Natural killer cell treated with Interleukin-12 subunit alpha and Interleukin-12 subunit beta and Interleukin-15 and Interleukin-18, amount 100 ng/mL, for 72 hours (primary cell): ENCODE results near the gene CBR1. TPM values are rescaled to one million over a fixed set of nuclear protein-coding genes. Genes with fewer than 3 reads are reported as not detected.
"Not testable (repeated sequence)": the region's sequence is repeated elsewhere in the genome, so short reads cannot be mapped to it uniquely, and the experiment has no call there.

ENCODE experiments used
- ATAC-seq, 2 donors: fragments of 150-1000 bp; cut with Tn5 transposase in 1 of 2; sonication (Bioruptor Pico), chemical (Tn5 transposase) in 1 of 2; 2 replicates each; pipeline ENCODE4 v1.10.0; 2021
- DNase-seq: peaks from one replicate; pipeline ENCODE4 v3.0.0; 2022; ENCODE audit warnings: low spot score
- H3K27ac Mint-ChIP-seq, 2 donors: 1 replicate in 1 of 2; 2 replicates in 1 of 2; pipeline ENCODE4 v1.8.0; 2022; ENCODE audit warnings: mixed read lengths in 2 of 2, mild to moderate bottlenecking in 1 of 2, moderate library complexity in 1 of 2
- H3K27me3 Mint-ChIP-seq, 2 donors: 1 replicate in 1 of 2; 2 replicates in 1 of 2; pipeline ENCODE4 v1.8.0; 2022; ENCODE audit warnings: mixed read lengths in 2 of 2
- H3K36me3 Mint-ChIP-seq: one replicate; pipeline ENCODE4 v1.8.0; 2022; ENCODE audit warnings: mixed read lengths
- H3K4me1 Mint-ChIP-seq, 2 donors: 1 replicate in 1 of 2; 2 replicates in 1 of 2; pipeline ENCODE4 v1.8.0; 2022; ENCODE audit warnings: low read depth in 2 of 2, mixed read lengths in 2 of 2, mild to moderate bottlenecking in 1 of 2
- H3K4me3 Mint-ChIP-seq: one replicate; pipeline ENCODE4 v1.8.0; 2022; ENCODE audit warnings: mixed read lengths
- H3K9me3 Mint-ChIP-seq: 2 replicates; pipeline ENCODE4 v1.8.0; 2022; ENCODE audit warnings: mixed read lengths
- total RNA-seq, 2 donors: library from RNA; stranded (reverse); gene quantifications; one replicate each; pipeline ENCODE4 v1.2.3, GENCODE V29; 2022

Gene CBR1
- total RNA-seq, 2 donors from 2014 or later, result 34.2 to 43.3 TPM

- Mint-ChIP-seq H3K27ac (peak overlapping the region; percentile 84 to 86), H3K36me3 (no peaks in the 10 kb centered on the region), H3K4me1 (peaks cover 16 to 22% of the 10 kb centered on the region in 2 donors), H3K9me3 (peaks cover 3% of the 10 kb centered on the region), H3K27me3 (no peaks in the 10 kb centered on the region), H3K4me3 (peak overlapping the region; percentile 72)
- no peak for DNase-seq
- peak; percentile 91 to 92 for ATAC-seq
Observed at GRCh38 chr21:36079010-36079649, 9.3 kb downstream of the CBR1 start.

- H3K27me3 Mint-ChIP-seq, result no peaks in the 10 kb centered on the region
Observed at GRCh38 chr21:36079671-36080070, 9.8 kb downstream of the CBR1 start.

DNA sequence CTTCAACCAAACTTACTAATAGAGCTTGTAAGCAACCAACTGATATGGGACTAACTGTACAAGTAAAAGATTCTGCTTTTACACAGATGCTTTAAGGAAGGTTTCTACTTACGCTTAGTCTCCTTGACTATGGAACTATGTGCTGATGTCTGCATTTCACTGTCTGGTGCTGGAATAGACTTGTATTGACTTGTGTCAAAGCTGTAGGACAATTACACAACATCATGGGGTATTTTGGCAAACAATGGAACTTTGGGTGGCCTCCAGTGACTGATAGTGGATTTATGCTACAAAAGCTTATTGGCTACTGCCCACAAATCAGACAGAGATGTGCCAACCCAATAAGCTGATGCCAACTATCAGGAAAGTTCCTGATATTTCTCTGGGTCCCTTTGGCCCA, 10.6 kb downstream of the CBR1 start:
- peak overlapping the region; percentile 84 to 86 for H3K27ac Mint-ChIP-seq

More at GRCh38 chr21:36079671-36080070, 9.8 kb downstream of the CBR1 start:
- Mint-ChIP-seq H3K4me3 (peak overlapping the region; percentile 72), H3K36me3 (no peaks in the 10 kb centered on the region), H3K4me1 (peaks cover 16 to 22% of the 10 kb centered on the region in 2 donors), H3K9me3 (peaks cover 3% of the 10 kb centered on the region), H3K27ac (peak overlapping the region; percentile 84 to 86)
- DNase-seq (no peak), ATAC-seq (no peak)

DNA sequence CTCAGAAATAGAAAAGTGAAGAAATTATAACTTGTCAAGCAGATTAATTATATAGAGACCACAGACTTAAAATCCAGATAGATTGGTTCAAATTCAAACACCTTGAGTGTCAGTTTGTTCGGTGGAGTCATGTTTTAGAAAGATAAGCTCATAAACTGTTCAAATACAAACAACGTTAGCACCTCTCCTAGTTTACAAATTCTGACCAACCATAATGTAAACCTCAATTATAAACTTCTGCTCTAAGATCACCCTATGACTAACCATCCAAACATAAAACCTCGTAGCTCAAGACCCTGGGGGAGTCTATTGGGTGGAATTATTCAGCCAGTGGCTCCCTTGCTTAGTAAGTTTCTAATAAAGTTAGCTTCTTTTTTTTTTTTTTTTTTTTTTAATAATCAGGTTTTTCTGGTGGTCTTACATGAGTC, 12.4 kb downstream of the CBR1 start:
- Mint-ChIP-seq H3K4me1 (peaks cover 15 to 16% of the 10 kb centered on the region in 2 donors), H3K9me3 (peaks cover 3% of the 10 kb centered on the region), H3K36me3 (no peaks in the 10 kb centered on the region), H3K4me3 (no peak overlapping the region), H3K27ac (no peak overlapping the region), H3K27me3 (no peaks in the 10 kb centered on the region)
- ATAC-seq (no peak), DNase-seq (no peak)

More for the DNA sequence above, 10.6 kb downstream of the CBR1 start:
- Mint-ChIP-seq H3K4me1 (peaks cover 16 to 22% of the 10 kb centered on the region in 2 donors), H3K36me3 (no peaks in the 10 kb centered on the region), H3K4me3 (peak overlapping the region; percentile 24), H3K27me3 (no peaks in the 10 kb centered on the region), H3K9me3 (peaks cover 3% of the 10 kb centered on the region)
- ATAC-seq, result no peak
- DNase-seq, result no peak

GRCh38 chr21:36087362-36088138, 17.7 kb downstream of the CBR1 start:
- H3K4me1 Mint-ChIP-seq, result no peaks in the 10 kb centered on the region
- no peak overlapping the region for H3K4me3 Mint-ChIP-seq
- H3K9me3 Mint-ChIP-seq, result no peaks in the 10 kb centered on the region
- H3K27me3 Mint-ChIP-seq, result no peaks in the 10 kb centered on the region
- H3K27ac Mint-ChIP-seq, result no peak overlapping the region
- no peaks in the 10 kb centered on the region for H3K36me3 Mint-ChIP-seq
- ATAC-seq, result no peak
- DNase-seq, result no peak

GRCh38 chr21:36089946-36090345, 20.1 kb downstream of the CBR1 start:
- Mint-ChIP-seq H3K27ac (no peak overlapping the region), H3K4me3 (no peak overlapping the region), H3K4me1 (no peaks in the 10 kb centered on the region), H3K9me3 (peaks cover 6% of the 10 kb centered on the region), H3K36me3 (peaks cover 9% of the 10 kb centered on the region), H3K27me3 (peaks cover 6 to 8% of the 10 kb centered on the region in 2 donors)
- DNase-seq, result no peak
- no peak for ATAC-seq

GRCh38 chr21:36092681-36093080, 22.9 kb downstream of the CBR1 start:
- Mint-ChIP-seq H3K36me3 (peaks cover 9% of the 10 kb centered on the region), H3K27ac (no peak overlapping the region), H3K4me1 (no peaks in the 10 kb centered on the region), H3K27me3 (peaks cover 6 to 8% of the 10 kb centered on the region in 2 donors), H3K9me3 (peaks cover 6% of the 10 kb centered on the region), H3K4me3 (no peak overlapping the region)
- ATAC-seq (no peak), DNase-seq (no peak)

DNA sequence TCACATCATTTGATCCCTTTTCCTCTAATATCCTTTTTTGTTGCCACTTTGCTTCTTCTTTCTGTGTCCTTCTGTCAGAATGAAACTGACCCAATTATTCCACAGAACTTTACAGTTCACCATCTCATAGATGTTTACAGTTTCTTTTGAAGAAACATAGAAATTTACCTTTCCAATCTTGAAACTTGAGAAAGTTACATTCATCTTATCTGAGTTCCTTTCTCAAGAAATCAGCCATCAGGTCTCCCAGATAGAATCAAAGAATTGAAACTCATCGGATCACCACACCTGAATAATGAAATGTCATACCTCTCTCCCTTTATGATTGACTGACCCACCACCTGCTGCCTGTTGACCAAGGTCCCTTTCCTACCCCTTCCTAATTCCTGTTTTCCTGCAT, 23.7 kb downstream of the CBR1 start:
- H3K36me3 Mint-ChIP-seq, result peaks cover 9% of the 10 kb centered on the region
- H3K27me3 Mint-ChIP-seq, result peaks cover 6 to 8% of the 10 kb centered on the region in 2 donors
- DNase-seq, result no peak
- H3K9me3 Mint-ChIP-seq, result peaks cover 6% of the 10 kb centered on the region
- no peak overlapping the region for H3K27ac Mint-ChIP-seq
- no peak for ATAC-seq
- H3K4me3 Mint-ChIP-seq, result no peak overlapping the region
- no peaks in the 10 kb centered on the region for H3K4me1 Mint-ChIP-seq

- Mint-ChIP-seq H3K27me3 (peaks cover 10 to 11% of the 10 kb centered on the region in 2 donors), H3K9me3 (peaks cover 6% of the 10 kb centered on the region), H3K4me3 (no peak overlapping the region), H3K36me3 (peaks cover 9% of the 10 kb centered on the region), H3K4me1 (no peaks in the 10 kb centered on the region), H3K27ac (no peak overlapping the region)
- DNase-seq (no peak), ATAC-seq (no peak)
Observed at GRCh38 chr21:36096398-36097290, 26.8 kb downstream of the CBR1 start.

GRCh38 chr21:36097427-36098181, 27.8 kb downstream of the CBR1 start:
- peaks cover 13% of the 10 kb centered on the region in 2 donors for H3K27me3 Mint-ChIP-seq
- H3K36me3 Mint-ChIP-seq, result peaks cover 9% of the 10 kb centered on the region
- ATAC-seq (no peak), DNase-seq (no peak)
- H3K4me3 Mint-ChIP-seq, result no peak overlapping the region
- no peak overlapping the region for H3K27ac Mint-ChIP-seq
- H3K4me1 Mint-ChIP-seq, result no peaks in the 10 kb centered on the region
- peaks cover 6% of the 10 kb centered on the region for H3K9me3 Mint-ChIP-seq

GRCh38 chr21:36098182-36098532, 28.3 kb downstream of the CBR1 start:
- Mint-ChIP-seq H3K4me1 (no peaks in the 10 kb centered on the region), H3K27ac (no peak overlapping the region), H3K9me3 (peaks cover 6% of the 10 kb centered on the region), H3K4me3 (no peak overlapping the region), H3K27me3 (peaks cover 13% of the 10 kb centered on the region in 2 donors), H3K36me3 (peaks cover 9% of the 10 kb centered on the region)
- ATAC-seq (no peak), DNase-seq (no peak)

DNA sequence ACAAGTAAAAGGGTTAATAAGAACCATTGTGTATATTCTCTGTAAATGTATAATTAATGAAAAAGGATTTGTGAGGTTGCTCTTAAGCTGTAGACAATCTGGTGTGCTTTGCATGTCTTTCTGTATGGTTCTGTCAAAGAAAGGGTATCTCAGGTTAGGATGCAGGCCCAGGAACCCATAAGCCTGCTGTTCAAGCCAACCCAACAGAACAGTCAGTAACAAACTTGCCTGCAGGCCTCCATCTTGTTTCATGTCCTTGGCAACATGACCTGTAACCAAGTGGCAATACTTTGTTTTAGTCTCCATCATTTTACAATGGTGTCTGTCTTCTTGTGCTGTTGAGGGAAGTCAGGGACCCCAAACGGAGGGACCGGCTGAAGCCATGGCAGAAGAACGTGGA, 29.2 kb downstream of the CBR1 start:
- no peak for ATAC-seq
- Mint-ChIP-seq H3K36me3 (peaks cover under 1% of the 10 kb centered on the region), H3K4me1 (peaks cover 0 to under 1% of the 10 kb centered on the region in 2 donors), H3K27me3 (peaks cover 7 to 10% of the 10 kb centered on the region in 2 donors), H3K4me3 (no peak overlapping the region), H3K9me3 (no peaks in the 10 kb centered on the region), H3K27ac (no peak overlapping the region)
- DNase-seq, result no peak

- H3K9me3 Mint-ChIP-seq, H3K4me1 Mint-ChIP-seq, DNase-seq, H3K27ac Mint-ChIP-seq, H3K36me3 Mint-ChIP-seq, ATAC-seq, H3K4me3 Mint-ChIP-seq: not testable (repeated sequence)
- H3K27me3 Mint-ChIP-seq, result peaks cover 12 to 17% of the 10 kb centered on the region in 2 donors
Observed at GRCh38 chr21:36099695-36100211, 29.9 kb downstream of the CBR1 start.
